DMS114 treated with DMSO at 0.1 percent for 48 hours (cell line): ENCODE data around the gene IL22RA2.

Source experiments
- DNase-seq: peaks from one replicate; lab custom pipeline; 2025; ENCODE audit not compliant: unreplicated experiment; lab: John Stamatoyannopoulos, UW

The IL22RA2 gene

GRCh38 chr6:137167702-137168377, 5.6 kb downstream of the IL22RA2 start:
- no peak for DNase-seq

- no peak for DNase-seq
These were observed 7.0 kb downstream of the IL22RA2 start for GRCh38 chr6:137166247-137167098.

GRCh38 chr6:137165375-137166246, 7.8 kb downstream of the IL22RA2 start:
- DNase-seq: no peak

GRCh38 chr6:137163732-137164318, 9.6 kb downstream of the IL22RA2 start:
- no peak for DNase-seq

DNA sequence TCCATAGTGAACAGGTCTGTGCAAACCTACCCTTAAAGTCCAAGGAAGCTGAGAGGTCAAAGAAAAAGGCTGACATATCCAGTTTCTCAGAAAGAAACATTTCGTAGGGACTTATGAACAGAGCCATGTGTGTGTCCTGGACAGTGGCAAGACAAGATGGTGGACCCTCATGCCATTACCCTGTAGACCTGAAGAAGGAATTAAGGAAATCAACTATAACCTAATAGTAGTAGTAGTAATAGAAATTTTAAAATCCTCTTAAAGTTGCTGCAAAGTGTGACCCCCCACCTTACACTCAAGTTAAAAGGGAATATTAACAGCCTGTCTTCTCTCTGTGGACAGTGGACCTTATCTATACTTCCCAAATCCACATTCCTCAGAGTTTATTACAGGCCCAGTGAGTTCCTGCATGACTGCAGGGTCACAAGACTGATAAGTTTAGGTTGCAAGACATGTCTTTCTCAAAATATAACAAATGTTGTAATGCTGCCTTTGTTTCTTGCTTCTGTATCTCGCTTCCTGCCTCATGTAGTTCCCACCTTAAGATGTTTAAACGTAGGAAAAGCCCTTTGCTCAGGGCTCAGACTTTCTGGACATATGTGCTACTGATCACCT, 10.6 kb downstream of the IL22RA2 start:
- DNase-seq: no peak

DNA sequence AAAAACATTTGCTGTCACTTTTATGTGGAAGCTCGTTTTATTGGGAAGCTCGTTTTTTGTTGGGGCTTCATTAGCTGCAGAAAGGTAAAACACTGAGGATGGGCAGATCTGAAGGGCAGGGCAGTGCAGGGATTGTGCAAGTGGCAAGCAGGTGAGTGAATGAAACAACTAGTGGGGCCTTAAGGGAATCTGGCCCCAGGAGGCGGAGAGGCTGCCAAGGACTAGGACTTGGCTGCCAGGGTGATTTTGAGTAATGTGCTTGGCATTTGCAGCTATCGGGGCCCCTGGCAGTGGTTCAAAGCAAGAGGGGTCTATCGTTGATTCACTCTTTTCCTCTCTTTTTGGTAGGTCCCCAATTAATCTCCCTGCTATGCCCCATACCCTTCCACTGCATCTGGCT, 11.5 kb downstream of the IL22RA2 start:
- no peak for DNase-seq

DNA sequence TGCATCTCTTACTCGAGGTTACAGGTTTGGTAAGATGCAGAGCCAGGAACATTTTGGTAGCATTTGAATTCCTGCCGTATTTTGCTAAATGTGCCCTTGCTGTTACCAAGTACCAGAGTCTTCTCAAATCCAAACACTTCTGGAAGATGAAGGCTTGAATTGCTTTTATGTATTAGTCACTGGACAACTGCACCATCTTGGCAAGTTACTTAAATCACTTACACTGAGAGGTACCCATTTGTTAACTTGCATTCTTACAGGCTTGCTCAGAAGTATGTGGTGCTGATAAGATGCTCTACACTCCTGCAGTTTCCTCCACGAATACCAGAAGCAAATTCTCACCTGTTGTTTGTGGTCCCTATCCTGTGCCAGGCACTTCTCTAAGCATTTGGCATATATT, 12.7 kb downstream of the IL22RA2 start:
- DNase-seq: no peak

DNA sequence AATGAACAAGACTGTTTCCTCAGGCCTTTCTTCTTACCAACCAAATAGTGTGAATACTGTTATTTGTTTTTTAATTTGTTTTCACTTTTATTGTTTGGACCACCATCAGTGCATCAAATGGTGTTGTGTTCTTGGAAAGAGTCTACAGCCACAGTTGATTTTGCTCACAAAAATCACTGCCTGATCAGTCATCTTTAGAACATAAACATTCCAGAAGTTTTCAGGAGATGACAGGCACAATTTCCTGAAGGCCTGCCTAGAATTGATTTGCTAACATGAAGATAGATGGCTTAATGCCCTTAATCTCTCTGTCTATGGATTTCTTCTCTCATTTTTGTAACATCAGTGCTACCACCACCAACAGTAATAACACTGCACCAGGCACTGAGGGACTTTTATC, 13.5 kb downstream of the IL22RA2 start:
- no peak for DNase-seq

- DNase-seq: no peak
These were observed 15.8 kb downstream of the IL22RA2 start for GRCh38 chr6:137157601-137158000.

DNA sequence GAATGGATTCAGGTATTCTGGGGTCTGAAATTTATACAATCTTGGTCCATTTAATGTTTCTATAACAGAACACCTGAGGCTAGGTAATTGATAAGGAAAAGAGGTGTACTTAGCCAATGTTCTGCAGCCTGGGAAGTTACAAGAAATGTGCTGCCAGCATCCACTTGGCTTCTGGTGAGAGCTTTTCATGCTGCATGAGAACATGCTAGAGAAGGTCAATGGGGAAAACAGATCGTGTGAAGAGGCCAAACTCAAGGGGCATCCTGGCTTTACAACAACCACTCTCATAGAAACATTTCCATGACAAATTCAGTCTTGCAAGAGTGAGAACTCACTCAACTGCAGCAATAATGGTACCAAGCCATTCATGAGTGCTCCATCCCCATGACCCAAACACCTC, 16.8 kb downstream of the IL22RA2 start:
- no peak for DNase-seq

DNA sequence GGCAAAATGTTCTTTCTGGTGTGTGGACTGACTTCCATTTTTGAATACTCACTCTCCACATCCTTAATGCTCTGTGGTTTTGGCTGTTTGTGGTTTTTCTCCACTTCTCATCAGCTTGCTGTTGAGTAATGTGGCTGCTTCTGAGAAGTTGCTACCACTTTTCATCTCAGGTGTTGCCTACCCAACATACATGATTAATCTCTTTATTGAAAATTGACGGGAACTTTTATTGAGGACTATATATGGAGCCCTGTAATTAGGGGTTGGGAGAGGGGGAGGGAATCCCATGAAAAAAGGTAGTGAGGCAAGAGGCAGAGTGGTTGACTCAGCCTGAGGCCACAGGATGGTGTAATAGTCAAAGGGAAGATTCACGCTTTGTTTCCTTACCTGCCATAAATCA, 17.6 kb downstream of the IL22RA2 start:
- no peak for DNase-seq

GRCh38 chr6:137150072-137150471, 23.4 kb downstream of the IL22RA2 start:
- DNase-seq: no peak

DNA sequence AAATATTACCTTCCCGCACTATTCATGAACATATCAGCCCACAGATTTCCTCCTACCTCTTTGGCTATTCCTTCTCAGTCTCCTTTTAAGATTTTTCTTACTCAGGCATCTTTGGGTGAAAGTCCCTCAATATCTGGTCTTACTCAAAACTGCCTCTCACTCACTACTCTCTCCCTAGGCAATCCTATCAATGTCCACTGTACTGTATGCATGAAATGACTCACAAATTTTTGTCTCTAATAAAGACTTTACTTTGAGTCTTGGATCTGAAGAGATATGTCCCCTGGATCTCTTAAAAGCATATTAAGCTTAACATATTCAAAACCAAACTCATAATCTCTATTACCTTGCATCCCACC, 24.4 kb downstream of the IL22RA2 start:
- no peak for DNase-seq

DNA sequence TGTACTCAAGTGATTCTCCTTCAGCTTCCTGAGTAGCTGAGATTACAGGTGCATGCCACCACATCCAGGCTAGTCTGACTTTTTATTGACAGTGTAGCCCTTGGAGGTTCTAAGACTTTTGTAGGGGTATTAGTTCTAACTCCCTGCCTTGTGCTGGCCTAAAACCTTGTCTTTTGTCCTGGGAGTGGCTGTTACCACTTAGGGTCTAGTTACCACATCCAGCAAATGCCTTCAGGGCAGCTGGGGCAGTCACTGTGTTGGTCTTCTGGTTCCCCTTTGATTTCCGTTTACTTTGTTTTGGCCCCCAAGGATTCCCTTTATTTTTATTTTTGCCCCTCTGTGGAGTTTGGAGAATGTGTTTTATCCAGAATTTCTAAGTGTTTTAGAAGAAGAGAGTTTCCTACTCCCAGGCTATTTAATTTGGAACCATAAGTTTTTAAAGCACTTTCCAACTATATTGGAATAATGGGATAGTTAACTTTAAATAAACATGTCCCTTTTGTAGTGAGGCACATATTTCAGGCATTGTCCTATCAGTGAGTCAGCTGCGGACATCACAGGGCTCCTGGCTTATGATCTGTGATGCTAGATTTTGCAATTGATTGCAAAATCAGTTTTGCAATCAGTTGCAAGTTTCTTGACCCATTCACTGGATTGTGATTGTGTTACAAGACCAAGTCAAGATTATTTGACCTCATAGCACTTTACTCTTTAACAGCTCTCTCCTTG, 25.0 kb downstream of the IL22RA2 start:
- DNase-seq: no peak

DNA sequence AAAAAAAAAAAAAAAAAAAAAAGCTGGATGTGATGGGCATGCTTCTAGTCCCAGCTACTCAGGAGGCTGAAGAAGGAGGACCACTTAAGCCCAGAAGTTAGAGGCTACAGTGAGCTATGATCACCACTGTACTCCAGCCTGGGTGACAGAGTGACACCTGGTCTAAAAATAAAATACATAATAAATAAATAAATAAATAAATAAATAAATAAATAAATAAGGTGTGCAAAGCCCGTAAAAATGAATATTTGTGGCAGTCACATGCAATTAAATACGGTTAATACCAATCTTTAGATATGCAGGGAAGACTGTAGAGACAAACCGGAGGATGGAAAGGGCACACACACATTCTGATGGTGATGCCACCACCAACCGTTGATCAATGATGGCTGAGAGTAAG, 26.2 kb downstream of the IL22RA2 start:
- no peak for DNase-seq

- DNase-seq: no peak
These were observed 27.2 kb downstream of the IL22RA2 start for GRCh38 chr6:137146206-137146605.

DNA sequence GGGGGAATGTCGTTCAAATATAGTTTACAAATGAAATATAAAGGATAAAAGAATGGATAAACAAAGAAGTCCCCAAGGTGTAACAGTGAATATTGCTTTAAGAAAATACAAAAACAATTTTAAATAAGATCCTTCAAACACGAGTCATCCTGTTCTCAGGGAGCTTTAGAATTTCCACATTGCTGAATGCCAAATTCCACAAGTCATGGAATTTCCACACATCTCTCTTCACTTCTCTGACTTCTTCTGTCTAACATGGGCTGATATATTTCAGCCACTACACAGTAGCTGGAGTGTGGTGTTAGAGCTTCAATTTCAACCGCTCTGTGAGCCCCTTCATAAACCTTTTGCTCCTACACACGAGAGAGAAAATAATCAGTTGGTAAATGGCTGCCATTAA, 28.0 kb downstream of the IL22RA2 start:
- no peak for DNase-seq

GRCh38 chr6:137136065-137136464, 37.4 kb downstream of the IL22RA2 start:
- no peak for DNase-seq

DNA sequence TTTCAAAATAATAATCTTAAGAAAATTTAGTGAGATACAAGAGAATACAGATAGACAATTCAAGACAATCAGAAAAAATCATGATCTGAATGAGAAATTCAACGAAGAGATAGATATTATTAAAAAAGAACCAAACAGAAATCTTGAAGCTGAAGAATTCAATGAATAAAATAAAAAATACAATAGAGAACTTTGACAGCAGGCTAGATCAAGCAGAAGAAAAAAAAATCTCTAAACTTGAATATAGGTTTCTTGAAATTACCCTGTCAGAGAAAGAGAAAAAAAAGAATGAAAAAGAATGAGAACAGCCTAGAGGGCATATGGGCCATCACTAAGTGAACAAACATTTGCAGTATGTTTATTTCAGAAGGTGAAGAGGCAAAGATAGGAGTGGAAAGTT, 39.0 kb downstream of the IL22RA2 start:
- DNase-seq: no peak

GRCh38 chr6:137133122-137133521, 40.3 kb downstream of the IL22RA2 start:
- no peak for DNase-seq
